Activated CD4-positive, alpha-beta T cell treated with anti-CD3 and anti-CD28 coated beads for 36 hours (primary cell): ENCODE measurements around the gene BCAS3. TPM values are rescaled to one million over a fixed set of nuclear protein-coding genes. Genes with fewer than 3 reads are reported as not detected.

Source experiments
- ATAC-seq: fragments of 200-7000 bp; cut with Tn5 transposase; one replicate; pipeline ENCODE4 v1.10.0; 2021; ENCODE audit warnings: mild to moderate bottlenecking, moderate library complexity
- CTCF ChIA-PET: fragments of 350-600 bp; sonication (Branson Sonifier 250); formaldehyde crosslinking; loops from one replicate; lab custom pipeline; 2021; ENCODE audit warnings: antibody characterized with exemption; lab: Charles Lee
- POLR2A ChIA-PET: fragments of 350-600 bp; sonication (Branson Sonifier 250); formaldehyde crosslinking; loops from one replicate; lab custom pipeline; 2021; ENCODE audit warnings: antibody characterized with exemption, inconsistent platforms; lab: Charles Lee
- DNase-seq: peaks from one replicate; pipeline ENCODE4 v3.0.0-alpha.2; 2020
- H3K27ac Mint-ChIP-seq: one replicate; pipeline ENCODE4 v1.8.0; 2021; ENCODE audit warnings: mixed read lengths
- H3K27me3 Mint-ChIP-seq: one replicate; pipeline ENCODE4 v1.8.0; 2021; ENCODE audit warnings: mixed read lengths
- H3K36me3 Mint-ChIP-seq: one replicate; pipeline ENCODE4 v1.8.0; 2021; ENCODE audit warnings: low read depth, mixed read lengths
- H3K4me1 Mint-ChIP-seq: one replicate; pipeline ENCODE4 v1.8.0; 2021; ENCODE audit warnings: mixed read lengths
- H3K4me3 Mint-ChIP-seq: one replicate; pipeline ENCODE4 v1.8.0; 2021; ENCODE audit warnings: mild to moderate bottlenecking, moderate library complexity, mixed read lengths
- H3K9me3 Mint-ChIP-seq: one replicate; pipeline ENCODE4 v1.8.0; 2021; ENCODE audit warnings: low read depth, mixed read lengths
- intact Hi-C, 2 experiments: fragments of 100-400 bp; cut with DNase I in 1 of 2; cut with micrococcal nuclease in 1 of 2; formaldehyde crosslinking; loops; one replicate each; pipeline versions ENCODE4 v1.14.2 to v1.15.1; 2022 to 2024; cut with DNase I, micrococcal nuclease
- total RNA-seq, 2 experiments: library from RNA; stranded (reverse); gene quantifications; one replicate each; pipeline ENCODE4 v1.2.3, GENCODE V29; 2021

BCAS3 gene
- total RNA-seq, 2 experiments from 2014 or later: 7.2 to 7.5 TPM

DNA sequence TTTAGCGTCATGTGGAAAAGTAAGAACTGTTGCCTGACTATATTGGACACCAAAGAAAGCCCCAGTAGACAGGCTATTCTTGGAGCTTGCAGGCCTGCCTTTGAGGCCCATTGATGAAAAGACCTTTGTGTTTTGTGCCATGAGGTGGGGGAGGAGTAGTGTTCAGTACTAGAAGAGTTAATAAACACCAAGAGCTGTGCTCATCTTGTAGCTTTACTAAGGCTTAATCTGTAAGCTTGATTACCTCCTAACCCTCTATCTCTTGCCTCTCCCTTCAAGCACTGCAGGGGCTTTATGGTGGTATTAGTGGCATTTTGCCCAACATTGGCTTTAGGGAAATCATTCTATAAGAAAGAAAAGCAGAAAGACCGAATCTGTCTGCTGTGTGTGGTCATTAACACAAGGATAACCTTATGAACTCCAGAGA, 501.7 kb downstream of the BCAS3 start:
- Mint-ChIP-seq H3K27me3 (no peaks in the 10 kb centered on the region), H3K27ac (no peak overlapping the region), H3K4me3 (no peak overlapping the region), H3K4me1 (no peaks in the 10 kb centered on the region), H3K9me3 (no peaks in the 10 kb centered on the region), H3K36me3 (peaks cover 3% of the 10 kb centered on the region)
- ATAC-seq: no peak
- ChIA-PET POLR2A (no interaction called here), CTCF (interaction anchor here (0.7 kb wide), 1 partner anchor 108 kb away, joined by 3 read pairs; no protein-coding TSS in a partner anchor)
- intact Hi-C loops: no loop called here
- no peak for DNase-seq

DNA sequence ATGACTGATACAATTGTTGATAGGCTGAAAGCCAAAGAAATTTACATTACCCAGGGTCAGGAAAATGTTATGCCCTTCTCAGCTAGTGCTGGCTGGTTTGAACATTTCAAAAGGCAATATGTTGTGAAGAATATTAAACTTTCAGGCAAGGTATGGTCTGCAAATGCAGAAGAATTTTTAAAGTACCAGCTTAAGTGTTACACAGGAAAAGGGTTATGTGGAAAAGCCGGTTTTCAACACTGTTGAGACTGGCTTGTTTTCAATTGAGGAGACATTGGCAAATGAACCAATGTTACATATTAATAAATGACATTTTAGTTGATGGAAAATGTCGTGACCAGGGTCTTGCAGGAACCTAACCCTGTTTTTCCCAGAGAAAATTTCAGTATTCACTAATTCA, 506.1 kb downstream of the BCAS3 start:
- H3K4me1 Mint-ChIP-seq: no peaks in the 10 kb centered on the region
- CTCF ChIA-PET: no interaction called here
- H3K27me3 Mint-ChIP-seq: no peaks in the 10 kb centered on the region
- H3K27ac Mint-ChIP-seq: no peak overlapping the region
- no peaks in the 10 kb centered on the region for H3K9me3 Mint-ChIP-seq
- H3K36me3 Mint-ChIP-seq: peaks cover 3% of the 10 kb centered on the region
- intact Hi-C loops: no loop called here
- DNase-seq (no peak), ATAC-seq (no peak)
- H3K4me3 Mint-ChIP-seq: no peak overlapping the region
- POLR2A ChIA-PET: no interaction called here

DNA sequence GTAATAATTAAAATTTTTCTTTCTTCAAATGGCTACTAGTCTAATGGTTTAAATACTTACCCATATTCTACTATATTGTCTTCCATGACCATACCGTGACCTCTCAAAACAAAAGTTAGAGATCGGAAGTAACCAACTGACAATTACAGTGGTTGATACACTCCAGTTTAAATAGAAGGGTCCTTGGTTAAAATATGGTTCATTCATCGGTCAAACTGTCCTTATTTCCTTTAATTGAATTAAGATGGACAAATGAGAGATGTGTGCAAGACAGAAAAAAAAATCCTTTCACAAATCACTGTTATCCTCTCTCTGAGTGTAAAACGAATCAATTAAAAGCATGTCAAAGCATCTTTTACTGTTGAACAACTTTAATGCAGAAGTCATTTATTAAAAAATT, 507.7 kb downstream of the BCAS3 start:
- ChIA-PET CTCF (interaction anchor here (0.6 kb wide), 1 partner anchor 119 kb away, joined by 3 read pairs; no protein-coding TSS in a partner anchor), POLR2A (no interaction called here)
- no peaks in the 10 kb centered on the region for H3K4me1 Mint-ChIP-seq
- H3K4me3 Mint-ChIP-seq: no peak overlapping the region
- H3K36me3 Mint-ChIP-seq: peaks cover 2% of the 10 kb centered on the region
- no peak overlapping the region for H3K27ac Mint-ChIP-seq
- intact Hi-C loops: no loop called here
- H3K27me3 Mint-ChIP-seq: no peaks in the 10 kb centered on the region
- no peak for ATAC-seq
- DNase-seq: no peak
- H3K9me3 Mint-ChIP-seq: no peaks in the 10 kb centered on the region

DNA sequence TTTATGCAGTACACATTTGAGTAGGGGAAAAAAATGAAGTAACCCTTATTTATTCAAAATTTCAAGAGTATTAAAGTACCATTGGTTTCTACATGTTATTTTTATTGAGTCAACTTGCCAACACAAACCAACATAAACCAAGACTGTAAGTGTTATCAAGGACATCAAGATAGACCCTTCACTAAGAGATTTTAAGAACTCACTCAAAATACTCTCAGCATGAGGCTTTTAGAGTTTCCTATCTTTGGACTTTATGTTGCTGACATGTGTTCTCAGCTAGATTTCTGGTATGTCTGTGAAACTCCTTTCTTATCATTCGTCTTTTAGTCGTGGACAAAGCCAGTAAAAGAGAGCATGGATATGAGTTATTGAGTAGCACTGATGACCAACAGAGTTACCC, 509.4 kb downstream of the BCAS3 start:
- H3K27me3 Mint-ChIP-seq: no peaks in the 10 kb centered on the region
- intact Hi-C loops: no loop called here
- no peaks in the 10 kb centered on the region for H3K4me1 Mint-ChIP-seq
- no peaks in the 10 kb centered on the region for H3K36me3 Mint-ChIP-seq
- POLR2A ChIA-PET: no interaction called here
- DNase-seq (no peak), ATAC-seq (no peak)
- CTCF ChIA-PET: interaction anchor here (1.0 kb wide), 1 partner anchor 9 kb away, joined by 3 read pairs; no protein-coding TSS in a partner anchor
- H3K4me3 Mint-ChIP-seq: no peak overlapping the region
- no peaks in the 10 kb centered on the region for H3K9me3 Mint-ChIP-seq
- H3K27ac Mint-ChIP-seq: no peak overlapping the region

DNA sequence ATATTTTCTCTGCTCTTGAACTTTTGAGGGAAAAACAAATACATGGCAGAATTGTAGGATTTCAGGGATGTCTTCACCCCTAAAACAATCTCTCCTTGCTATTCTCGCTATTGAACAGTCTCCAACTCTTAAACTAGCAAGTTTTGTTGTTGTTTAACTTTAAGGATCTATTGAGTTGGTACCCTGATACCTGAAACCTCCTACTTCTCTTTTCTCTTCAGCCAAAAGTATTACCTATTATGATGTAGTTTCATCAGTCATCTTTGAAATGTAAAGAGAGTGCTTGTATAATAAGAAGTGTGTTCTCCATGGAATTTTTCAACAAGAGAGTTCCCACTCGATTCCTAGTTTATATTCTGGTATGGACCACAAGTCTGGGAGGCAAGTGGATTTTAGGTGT, 510.4 kb downstream of the BCAS3 start:
- DNase-seq (no peak), ATAC-seq (no peak)
- Mint-ChIP-seq H3K4me1 (no peaks in the 10 kb centered on the region), H3K9me3 (no peaks in the 10 kb centered on the region), H3K4me3 (no peak overlapping the region), H3K36me3 (no peaks in the 10 kb centered on the region), H3K27me3 (no peaks in the 10 kb centered on the region), H3K27ac (no peak overlapping the region)
- intact Hi-C loops: no loop called here
- POLR2A ChIA-PET: no interaction called here
- CTCF ChIA-PET: interaction anchor here (1.6 to 1.9 kb wide), 2 partner anchors 8 to 217 kb away, joined by 3 to 4 read pairs; no protein-coding TSS in a partner anchor

DNA sequence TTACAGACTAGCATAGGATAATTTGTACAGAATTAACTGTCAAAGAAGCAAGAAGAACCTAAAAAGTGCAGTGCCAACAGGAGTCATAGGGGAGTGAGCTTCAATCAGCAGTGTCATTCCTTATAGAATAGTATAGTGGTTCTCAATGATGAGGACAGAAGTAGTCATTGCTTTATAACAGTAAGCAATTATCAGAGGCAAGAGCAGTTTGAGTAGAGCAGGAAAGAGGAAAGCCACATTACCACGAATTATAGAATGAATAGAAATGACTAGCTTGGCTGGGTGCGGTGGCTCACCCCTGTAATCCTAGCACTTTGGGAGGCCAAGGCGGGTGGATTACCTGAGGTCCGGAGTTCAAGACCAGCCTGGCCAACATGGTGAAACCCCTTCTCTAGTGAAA, 512.3 kb downstream of the BCAS3 start:
- Mint-ChIP-seq H3K4me3 (no peak overlapping the region), H3K27me3 (no peaks in the 10 kb centered on the region), H3K9me3 (no peaks in the 10 kb centered on the region), H3K27ac (no peak overlapping the region), H3K36me3 (no peaks in the 10 kb centered on the region), H3K4me1 (no peaks in the 10 kb centered on the region)
- intact Hi-C loops: no loop called here
- CTCF ChIA-PET: interaction anchor here (1.6 to 1.9 kb wide), 2 partner anchors 10 to 13 kb away, joined by 4 read pairs; no protein-coding TSS in a partner anchor
- ATAC-seq (no peak), DNase-seq (no peak)
- POLR2A ChIA-PET: no interaction called here

DNA sequence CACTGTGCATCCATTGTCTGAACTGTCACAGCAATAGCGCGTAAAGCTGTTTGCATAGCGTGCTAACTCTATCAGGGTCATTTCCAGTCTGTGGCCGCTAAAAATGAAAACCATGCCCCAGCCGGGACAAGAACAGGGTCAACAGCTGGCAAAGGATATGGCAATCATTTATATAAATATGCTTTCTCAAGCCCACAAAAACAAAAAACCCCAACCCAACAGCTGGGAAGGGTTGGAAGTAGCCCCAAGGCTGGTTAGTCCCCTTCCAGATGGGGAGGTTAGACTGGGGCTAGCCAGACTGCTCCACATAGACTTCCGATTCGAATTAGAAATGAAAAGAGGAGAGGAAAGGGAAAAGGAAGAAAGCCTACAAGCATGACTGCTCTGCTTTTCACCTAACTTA, 518.7 kb downstream of the BCAS3 start:
- ATAC-seq: no peak
- Mint-ChIP-seq H3K36me3 (no peaks in the 10 kb centered on the region), H3K27me3 (no peaks in the 10 kb centered on the region), H3K4me3 (no peak overlapping the region), H3K27ac (no peak overlapping the region), H3K9me3 (no peaks in the 10 kb centered on the region), H3K4me1 (no peaks in the 10 kb centered on the region)
- POLR2A ChIA-PET: no interaction called here
- DNase-seq: no peak
- intact Hi-C loops: no loop called here
- CTCF ChIA-PET: no interaction called here

DNA sequence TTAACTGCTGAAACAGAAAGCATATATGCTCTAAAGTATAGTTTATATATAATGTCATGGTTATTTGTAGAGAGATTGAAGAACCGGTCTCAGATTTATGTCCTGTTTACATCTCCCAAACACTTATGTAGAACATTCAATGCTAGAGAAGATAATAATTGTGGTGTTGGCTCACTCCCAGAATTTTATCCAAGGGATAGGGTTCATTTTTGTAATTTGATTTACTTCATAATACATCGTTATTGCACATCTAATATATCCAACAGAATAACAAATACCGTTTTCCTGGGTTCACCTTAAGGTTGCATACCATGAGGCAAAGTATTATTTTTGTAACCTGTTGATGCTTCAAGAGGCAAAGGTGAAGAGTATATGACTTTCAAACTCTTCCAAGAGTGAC, 519.1 kb downstream of the BCAS3 start:
- H3K36me3 Mint-ChIP-seq: no peaks in the 10 kb centered on the region
- intact Hi-C loops: no loop called here

DNA sequence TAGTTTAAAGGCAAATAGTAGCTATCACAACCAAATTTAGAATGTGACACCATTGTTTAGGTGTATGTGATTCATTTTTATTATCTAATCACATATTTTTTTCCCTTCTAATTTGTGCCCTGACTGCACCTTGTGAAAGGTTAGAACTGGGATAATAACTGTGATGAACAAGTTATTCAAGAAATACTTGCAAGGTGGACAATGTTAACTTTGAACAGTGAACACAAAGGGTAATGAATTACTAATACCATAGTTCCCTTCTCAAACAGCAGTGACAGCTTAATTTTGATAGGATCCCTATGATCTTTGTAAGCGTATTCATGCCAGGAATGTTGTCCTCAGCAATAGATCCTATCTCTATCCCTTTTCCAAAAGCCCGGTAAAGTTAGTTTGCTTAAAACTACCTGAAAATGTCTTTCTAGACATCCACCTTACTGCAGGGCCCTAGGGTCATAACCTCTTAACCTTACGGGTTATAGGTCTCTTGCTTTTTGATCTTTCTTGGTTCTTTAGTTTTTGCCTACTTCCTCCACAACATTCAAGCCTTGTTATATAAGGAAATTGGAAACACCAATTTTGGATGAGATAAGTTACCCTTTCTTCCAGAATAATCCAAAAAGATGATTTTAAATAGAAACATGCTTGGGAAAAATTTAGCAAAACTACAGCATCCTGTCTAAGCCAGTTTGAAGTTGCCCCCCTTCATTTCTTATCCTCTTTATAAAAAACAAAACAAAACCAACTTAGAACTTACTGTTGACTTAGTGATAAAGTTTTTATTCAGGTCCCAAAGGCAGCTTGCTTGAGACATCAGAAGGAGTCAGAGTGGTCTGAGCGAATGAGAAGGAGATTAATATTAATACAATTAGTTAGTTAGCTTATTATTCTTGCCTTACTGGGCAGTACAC, 522.0 kb downstream of the BCAS3 start:
- Mint-ChIP-seq H3K4me3 (no peak overlapping the region), H3K27ac (no peak overlapping the region), H3K27me3 (no peaks in the 10 kb centered on the region), H3K9me3 (no peaks in the 10 kb centered on the region), H3K36me3 (no peaks in the 10 kb centered on the region), H3K4me1 (no peaks in the 10 kb centered on the region)
- intact Hi-C loops: no loop called here
- no peak for DNase-seq
- ChIA-PET CTCF (interaction anchor here (1.1 kb wide), 1 partner anchor 163 kb away, joined by 3 read pairs; no protein-coding TSS in a partner anchor), POLR2A (no interaction called here)
- no peak for ATAC-seq

More for the DNA sequence above, 519.1 kb downstream of the BCAS3 start:
- no peaks in the 10 kb centered on the region for H3K4me1 Mint-ChIP-seq
- H3K27me3 Mint-ChIP-seq: no peaks in the 10 kb centered on the region
- ATAC-seq (no peak), DNase-seq (no peak)
- no peak overlapping the region for H3K27ac Mint-ChIP-seq
- ChIA-PET POLR2A (no interaction called here), CTCF (no interaction called here)
- H3K9me3 Mint-ChIP-seq: no peaks in the 10 kb centered on the region
- no peak overlapping the region for H3K4me3 Mint-ChIP-seq

DNA sequence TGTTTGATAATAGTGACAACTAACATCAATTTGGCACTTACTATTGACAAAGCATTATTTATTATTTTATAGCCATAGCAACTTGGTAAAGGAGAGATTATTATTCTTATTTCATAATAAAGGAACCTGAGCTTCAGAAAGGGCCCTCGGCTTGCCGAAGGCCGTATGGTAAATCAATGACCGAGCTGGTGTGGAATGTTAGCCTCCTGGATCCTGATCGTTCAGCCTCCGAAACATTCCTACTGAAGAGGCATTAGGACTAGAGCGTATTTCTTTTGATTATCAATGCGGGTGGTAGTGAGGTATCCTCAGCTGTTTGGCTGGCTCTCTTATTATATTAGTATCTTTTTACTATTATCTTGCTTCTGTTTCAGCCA, 522.7 kb downstream of the BCAS3 start:
- Mint-ChIP-seq H3K4me3 (no peak overlapping the region), H3K27ac (no peak overlapping the region), H3K9me3 (no peaks in the 10 kb centered on the region), H3K4me1 (no peaks in the 10 kb centered on the region), H3K36me3 (no peaks in the 10 kb centered on the region), H3K27me3 (no peaks in the 10 kb centered on the region)
- DNase-seq (no peak), ATAC-seq (no peak)
- intact Hi-C loops: no loop called here
- ChIA-PET CTCF (no interaction called here), POLR2A (no interaction called here)

DNA sequence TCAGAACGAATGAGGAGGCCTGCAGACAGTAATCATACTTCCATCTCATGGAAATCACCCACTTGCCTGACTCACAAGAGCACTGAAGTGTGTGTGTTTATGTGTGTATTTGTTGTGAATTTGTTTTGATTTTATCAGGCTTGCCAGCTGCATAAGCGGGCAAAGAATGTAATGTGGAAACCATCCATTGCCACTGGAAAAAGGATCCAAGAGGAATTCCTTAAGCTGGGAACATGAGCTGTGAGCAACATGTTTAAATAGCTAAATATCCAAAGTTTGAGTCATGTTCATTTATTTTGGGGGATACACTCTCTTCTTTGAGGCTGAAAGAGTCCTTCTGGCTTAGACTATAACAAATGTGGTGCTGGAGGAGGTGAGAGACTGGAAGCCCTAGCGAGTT, 523.6 kb downstream of the BCAS3 start:
- DNase-seq (no peak), ATAC-seq (no peak)
- no peaks in the 10 kb centered on the region for H3K36me3 Mint-ChIP-seq
- no peak overlapping the region for H3K4me3 Mint-ChIP-seq
- no peaks in the 10 kb centered on the region for H3K27me3 Mint-ChIP-seq
- H3K27ac Mint-ChIP-seq: no peak overlapping the region
- ChIA-PET CTCF (no interaction called here), POLR2A (no interaction called here)
- H3K9me3 Mint-ChIP-seq: no peaks in the 10 kb centered on the region
- intact Hi-C loops: no loop called here
- no peaks in the 10 kb centered on the region for H3K4me1 Mint-ChIP-seq

DNA sequence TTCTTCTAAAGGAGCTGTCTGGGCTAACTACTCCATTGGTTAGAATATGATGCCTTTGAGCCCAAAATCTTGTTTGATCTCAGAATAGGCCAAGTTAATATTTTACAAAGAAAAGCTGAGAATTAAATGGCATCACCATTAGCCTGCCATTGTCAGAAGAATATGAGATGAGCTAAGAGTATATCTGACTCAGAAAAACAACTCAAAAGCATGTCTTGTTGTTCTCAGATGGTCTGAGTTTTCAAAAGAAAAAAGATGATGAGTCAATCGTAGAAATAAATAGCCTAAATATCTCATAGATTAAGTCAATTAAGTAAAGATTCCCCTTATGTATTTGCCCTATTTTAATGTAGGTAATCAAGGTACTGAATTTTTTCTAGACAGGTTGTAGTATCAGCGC, 524.9 kb downstream of the BCAS3 start:
- no peak overlapping the region for H3K27ac Mint-ChIP-seq
- no peak for DNase-seq
- no peak for ATAC-seq
- no peak overlapping the region for H3K4me3 Mint-ChIP-seq
- H3K4me1 Mint-ChIP-seq: no peaks in the 10 kb centered on the region
- H3K27me3 Mint-ChIP-seq: no peaks in the 10 kb centered on the region
- CTCF ChIA-PET: interaction anchor here (0.6 to 1.5 kb wide), 3 partner anchors 12 to 888 kb away, joined by 3 to 4 read pairs (median 3); no protein-coding TSS in a partner anchor
- intact Hi-C loops: no loop called here
- POLR2A ChIA-PET: no interaction called here
- no peaks in the 10 kb centered on the region for H3K9me3 Mint-ChIP-seq
- H3K36me3 Mint-ChIP-seq: no peaks in the 10 kb centered on the region
